ENCODE data around the gene CHAF1B.

GRCh38 chr21:36428761-36429432 is 43.7 kb downstream of the CHAF1B start:
- TF ChIP-seq CTCF (IDR thresholded peaks at IDR 0.05) (no peak), POLR2A (IDR thresholded peaks at IDR 0.05) (no peak)

Measured in testis (tissue), 2 donors.